HG02970 (cell line): ENCODE results near the gene TBC1D9.
"Not testable (repeated sequence)": the region's sequence is repeated elsewhere in the genome, so short reads cannot be mapped to it uniquely, and the experiment has no call there.

Experiments used
- ATAC-seq: cut with Tn5 transposase; IDR thresholded peaks from one replicate; pipeline ENCODE4 v1.9.1; 2021; ENCODE audit warnings: mild to moderate bottlenecking, moderate library complexity, moderate number of reproducible peaks; ENCODE audit not compliant: unreplicated experiment, low FRiP score

TBC1D9 gene

DNA sequence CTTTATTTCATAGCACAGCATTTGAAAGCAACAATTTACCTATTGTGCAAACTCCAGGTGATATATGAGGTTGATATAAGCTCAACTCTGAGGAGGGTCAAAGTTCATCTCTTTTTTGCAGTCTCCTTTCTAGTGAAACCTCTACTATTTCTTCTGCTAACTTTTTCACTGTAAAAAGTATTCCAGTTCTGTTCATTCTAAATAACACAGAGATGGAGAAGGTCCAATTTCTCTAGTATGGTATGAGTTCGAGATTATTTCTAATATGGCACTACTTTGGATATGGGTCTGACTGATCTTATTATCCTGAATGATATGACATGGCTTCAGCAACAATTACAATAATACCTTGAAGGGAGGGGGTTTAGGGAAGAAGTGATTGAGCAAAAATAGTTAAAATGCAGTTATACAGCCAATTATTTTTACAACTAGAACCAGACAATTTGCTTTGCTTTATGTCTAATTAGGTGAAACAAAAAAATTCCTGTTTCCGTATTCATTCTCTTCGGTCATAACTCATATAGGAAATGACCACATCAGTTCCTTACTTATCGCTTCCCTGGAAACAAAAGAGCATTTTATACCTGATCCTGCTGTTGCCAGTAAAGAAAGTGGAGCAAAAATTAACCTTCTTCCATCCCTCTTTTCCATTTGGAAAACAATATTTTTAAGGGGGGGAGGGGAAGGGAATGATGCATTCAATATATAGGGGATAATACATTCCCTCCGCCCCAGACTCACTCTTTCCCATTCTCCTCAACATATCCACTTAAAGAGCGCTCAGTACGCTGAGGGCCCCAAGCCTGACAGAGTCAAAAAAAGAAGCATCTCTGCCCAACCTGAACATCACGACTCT is 1.0 kb downstream of the TBC1D9 start:
- ATAC-seq = no peak

DNA sequence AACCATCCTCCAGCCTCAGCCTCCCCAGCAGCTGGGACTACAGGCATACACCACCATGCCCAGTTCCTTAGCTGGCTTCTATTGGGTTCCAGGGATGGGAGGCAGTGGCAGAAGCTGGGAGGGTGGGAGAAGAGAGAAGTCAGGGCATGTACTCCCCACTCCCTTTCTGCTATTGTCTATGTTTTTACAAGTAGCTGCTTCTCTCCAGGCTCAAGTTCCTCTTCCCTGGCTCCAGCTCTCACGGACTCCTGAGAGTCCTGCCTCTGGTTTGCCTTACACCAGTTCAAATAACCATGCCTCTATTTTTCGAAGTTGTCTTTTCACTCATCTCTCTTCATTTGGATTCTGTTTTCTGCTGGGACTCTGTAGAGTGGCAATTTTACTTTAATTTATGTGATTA is 2.9 kb downstream of the TBC1D9 start:
- ATAC-seq = no peak

DNA sequence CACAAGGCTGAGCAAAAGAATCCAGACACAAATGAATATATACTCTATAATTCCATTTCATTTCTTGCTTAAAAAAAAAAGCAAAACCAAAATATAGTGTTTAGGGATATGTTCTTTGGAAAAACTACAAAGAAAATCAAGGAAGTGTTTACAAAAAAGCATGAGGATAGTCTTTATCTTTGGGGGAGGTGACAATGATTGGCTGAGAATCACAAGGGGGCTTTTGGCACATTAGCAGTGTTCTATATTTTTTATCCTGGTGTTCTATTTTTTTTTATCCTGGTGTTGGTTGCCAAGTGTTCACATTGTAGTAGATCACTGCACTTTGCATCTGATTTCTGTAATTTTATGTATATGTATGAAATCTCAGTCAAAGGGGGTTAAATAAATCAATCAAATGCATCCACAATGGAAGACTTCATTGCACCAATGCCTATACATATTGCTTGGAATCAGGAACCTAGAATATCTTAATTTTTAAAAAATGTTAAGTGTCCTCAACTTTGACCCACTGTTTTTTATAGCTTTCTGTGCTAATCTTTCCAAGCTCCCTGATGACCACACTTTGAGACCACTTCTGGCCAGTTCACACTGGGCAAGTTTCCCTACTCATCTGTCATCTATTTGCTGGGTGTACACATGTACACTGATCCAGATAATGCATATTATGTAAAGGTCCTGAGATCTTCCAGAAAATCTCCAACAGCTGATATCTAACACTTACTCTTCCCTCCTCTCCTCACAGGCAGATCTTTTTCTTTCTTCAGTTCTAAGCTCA is 3.7 kb downstream of the TBC1D9 start:
- ATAC-seq = no peak

DNA sequence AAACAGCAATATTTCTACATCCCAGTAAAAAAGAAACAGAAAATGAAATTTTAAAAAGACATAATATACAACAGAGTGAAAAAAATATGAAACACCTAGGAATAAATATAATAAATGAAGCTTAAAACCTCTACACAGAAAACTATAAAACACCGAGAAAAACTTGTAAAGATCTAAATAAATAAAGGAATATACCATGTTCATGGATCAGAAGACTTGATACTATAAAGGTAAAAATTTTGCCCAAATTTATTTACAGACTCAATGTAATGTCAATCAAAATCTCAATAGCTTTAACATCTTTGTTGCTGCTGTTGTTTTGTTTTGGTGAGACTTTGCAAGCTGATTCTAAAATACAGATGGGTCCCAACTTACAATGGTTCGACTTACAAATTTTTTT is 5.7 kb downstream of the TBC1D9 start:
- no peak for ATAC-seq

DNA sequence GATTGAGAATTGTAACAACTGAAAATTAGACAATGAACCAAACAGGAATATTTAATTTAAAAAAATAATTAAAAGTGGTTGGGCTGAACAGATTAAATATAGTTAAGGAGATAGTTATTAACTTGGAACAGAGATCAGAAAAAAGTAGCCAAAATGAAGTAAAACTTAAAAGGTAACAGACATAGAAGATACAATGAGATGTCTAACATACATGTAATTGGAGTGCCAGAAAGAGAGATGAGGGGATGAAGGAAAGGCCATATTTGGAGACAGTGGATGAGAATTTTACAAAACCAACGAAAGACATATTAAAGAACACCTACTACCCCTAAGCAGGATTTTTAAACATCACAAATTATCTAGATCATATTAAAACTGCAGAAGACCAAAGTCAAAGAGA is 8.0 kb downstream of the TBC1D9 start:
- ATAC-seq = no peak

DNA sequence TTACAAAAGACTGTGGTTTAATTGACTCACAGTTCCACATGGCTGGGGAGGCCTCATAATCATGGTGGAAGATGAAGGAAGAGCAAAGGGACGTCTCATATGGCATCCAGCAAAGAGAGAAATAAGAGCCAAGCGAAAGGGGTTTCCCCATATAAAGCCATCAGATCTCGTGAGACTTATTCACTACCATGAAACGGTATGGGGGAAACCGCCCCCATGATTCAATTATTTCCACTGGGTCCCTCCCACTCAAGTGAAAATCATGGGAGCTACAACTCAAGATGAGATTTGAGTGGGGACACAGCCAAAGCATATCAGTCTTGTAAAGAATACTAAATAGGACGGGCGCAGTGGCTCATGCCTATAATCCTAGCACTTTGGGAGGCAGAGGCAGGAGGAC is 9.6 kb downstream of the TBC1D9 start:
- ATAC-seq = not testable (repeated sequence)

DNA sequence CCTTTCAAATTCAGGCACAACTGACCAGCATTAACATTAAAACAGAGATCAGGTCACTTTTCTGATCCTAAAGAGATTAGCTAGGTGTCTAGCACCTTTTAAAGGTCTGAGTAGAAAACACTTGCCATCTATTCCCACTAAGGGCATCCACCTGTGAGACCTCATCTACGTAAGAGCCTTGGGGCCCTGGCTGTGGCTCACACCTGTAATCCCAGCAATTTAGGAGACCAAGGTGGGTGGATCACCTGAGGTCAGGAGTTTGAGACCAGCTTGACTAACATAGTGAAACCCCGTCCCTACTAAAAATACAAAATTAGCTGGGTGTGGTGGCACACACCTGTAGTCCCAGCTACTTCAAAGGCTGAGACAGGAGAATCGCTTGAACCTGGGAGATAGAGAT is 11.8 kb downstream of the TBC1D9 start:
- no peak for ATAC-seq

DNA sequence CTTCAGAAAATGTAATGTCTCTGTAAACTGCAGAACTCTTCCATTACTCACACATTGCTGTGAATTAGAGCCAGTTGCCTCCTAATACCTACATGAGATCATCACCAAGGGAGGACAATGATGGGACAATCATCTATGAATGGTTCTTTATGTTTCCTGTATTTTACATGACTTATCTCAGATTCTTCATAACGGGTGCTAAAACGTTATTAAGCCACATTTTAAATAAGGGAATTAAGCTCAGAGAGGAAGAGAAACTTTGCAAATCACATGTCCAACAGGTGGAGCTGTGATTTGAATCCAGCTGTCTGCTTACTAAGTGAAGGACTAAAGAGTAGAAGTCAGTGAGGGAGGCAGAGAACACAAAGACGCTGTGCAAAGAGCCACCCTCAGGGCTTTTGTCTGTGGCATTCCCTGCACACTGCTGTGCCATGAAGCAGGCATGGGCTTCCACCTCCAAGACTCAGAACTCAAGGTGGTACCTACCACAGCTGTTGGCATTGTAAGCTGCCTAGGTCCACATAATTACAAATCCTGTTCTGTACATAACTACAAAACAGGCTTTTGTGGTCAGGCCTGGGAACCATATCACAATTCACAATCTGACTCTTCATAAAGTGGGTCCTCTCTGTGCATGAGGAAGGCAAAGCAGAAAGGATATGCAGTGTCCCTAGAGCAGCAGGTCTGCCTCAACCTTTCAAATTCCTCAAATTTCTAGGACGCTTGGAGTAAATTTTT is 12.8 kb downstream of the TBC1D9 start:
- peak; percentile 60 for ATAC-seq

DNA sequence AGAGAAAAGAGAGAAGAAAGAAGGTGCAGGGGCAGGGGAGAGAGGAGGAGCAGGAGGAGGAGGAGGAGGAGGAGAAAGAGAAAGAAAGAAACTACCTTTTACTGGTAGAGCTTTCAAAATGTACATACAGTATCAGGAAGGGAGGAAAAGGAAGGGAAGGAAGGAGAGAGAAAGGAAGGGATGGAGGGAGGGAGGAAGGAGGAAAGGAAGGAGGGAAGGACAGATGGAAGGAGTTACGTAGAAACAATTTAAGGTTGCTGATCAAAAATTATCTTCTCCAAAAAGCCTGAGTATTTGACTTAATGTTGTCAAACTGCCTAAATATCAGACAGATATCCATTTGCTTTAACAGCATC is 13.4 kb downstream of the TBC1D9 start:
- peak; percentile 20 for ATAC-seq

DNA sequence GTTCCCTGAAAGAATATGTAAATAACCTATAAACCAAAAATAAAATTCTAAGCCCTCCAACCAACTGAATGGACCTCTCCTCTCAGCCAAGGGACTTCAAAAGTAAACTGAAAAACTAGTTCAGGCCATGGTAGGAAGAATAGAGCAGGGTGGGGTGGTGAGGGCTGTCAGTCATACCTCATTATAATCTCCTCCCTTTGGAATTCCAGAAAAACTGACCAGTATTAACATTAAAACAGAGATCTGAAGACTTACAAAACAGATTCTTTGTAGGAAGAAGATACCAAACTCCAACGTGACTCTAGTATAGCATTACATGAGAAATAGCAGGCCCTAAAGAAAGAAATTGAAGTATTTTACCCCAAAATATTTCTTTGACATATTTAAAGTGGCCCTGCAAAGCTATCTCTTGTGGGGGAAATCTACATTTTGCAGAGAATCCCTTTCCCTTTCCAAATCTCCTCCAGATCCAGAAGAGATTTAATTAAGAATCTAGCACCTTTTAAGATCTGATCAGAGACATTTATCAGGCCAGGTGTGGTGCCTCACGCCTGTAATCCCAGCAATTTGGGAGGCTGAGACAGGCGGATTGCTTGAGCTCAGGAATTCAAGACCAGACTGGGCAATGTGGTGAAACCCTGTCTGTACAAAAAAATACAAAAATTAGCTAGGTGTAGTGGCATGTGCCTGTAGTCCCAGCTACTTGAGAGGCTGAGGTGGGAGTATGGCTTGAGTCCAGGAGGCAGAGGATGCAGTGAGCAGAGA is 15.1 kb downstream of the TBC1D9 start:
- no peak for ATAC-seq

DNA sequence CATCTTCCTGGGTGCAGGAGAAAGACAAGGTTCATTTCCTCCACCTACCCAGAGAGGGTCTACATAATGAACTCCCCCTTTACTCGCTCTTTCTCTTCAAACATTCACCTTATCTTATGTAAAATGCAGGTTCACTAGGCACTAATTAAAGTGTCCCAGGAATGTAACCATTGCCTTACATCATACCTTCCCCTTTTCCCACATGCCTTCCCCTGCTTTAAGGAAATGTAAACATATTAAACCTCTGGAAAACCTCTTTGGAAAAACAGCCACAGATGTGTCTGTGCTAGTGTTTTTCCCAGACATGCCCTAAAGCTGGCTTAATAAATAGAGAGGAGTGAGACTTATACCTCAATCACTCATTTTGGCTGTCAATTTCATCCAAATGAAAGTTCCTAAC is 15.8 kb downstream of the TBC1D9 start:
- no peak for ATAC-seq

DNA sequence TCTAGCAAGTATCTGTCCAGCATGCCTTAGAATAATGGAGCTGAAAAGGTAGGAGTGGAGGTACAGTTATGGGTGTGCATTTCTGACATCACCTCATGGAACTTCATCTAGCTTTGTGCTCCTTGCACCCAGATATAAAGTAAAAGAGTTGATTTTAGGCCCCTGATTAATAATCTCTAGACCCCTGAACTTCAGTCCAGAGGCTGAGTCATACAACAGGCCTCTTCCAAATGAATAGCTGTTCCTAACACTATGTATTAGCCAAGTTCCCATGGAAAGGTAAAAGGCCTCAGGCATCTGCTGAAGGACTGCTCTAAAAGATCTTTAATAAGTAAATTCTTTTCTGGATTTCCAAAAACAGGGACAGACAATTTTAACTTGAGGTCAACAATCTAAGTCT is 16.2 kb downstream of the TBC1D9 start:
- no peak for ATAC-seq

DNA sequence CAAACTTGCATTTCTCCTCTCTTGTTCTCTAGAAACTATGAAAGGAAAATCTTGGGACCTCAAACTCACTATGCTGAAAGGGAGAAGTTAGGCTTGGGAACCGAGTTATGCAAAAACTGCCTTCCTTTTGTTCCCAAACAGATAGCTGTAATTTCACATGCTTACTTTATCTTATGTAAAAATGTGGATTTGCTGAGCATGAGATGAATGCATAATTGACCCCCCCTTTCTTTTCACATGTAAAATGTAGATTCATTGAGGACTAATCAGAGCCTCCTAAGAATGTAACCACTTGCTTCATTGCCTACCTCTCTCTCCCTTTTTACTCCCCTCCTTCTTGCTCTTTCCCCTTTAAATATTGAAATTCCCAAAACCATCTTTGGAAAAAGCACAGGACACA is 18.0 kb downstream of the TBC1D9 start:
- ATAC-seq = no peak

DNA sequence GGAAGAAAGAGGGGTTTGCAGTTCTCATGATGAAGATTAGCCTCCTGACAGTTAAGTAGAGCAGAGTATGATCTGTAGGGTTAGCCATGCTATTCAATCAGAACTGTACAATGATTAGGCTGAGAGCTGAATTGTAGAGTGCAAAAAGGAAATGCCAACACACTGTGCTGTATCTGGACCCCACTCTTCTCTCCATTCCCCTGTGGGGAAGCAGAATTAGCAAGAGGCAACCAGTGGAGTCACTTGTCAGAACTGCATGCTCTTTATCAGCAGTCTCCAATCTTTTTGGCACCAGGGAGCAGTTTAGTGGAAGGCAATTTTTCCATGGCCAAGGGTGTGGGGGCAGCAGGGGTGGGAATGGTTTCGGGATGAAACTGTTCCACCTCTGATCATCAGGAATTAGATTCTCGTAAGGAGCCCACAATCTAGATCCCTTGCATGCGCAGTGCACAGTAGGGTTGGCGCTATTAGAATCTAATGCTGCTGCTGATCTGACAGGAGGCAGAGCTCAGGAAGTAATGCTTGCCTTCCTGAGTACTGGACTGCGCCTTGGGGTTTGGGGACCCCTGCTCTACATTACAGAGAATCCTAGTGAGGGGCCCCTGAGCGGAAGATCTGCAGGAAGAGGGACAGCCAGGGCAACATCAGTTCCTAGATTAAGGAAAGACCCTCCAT is 19.4 kb downstream of the TBC1D9 start:
- ATAC-seq = no peak

DNA sequence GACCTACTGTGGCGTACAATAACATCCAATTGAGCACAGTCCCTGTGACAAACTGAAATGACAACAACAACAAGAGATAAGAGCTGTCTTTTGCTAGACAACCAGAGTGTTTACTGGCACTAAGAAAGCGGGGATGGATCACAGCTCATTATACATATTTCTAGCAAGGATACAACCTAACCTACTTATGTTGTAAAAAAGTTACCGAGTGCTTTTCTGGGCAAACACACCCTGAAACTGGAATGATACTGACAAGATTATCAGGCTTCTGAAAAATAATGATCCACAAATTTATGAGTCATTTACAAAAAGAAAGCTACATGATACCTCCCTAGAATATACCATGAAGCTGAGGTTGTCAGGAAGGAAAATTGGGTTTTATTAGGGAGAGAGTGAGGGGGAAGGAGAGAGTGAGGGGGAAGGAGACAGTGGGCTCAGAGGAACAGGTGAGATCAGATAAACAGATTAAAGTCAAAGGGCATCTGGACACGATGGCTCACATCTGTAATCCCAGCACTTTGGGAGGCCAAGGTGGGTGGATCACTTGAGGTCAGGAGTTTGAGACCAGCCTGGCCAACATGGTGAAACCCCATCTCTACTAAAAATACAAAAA is 20.3 kb downstream of the TBC1D9 start:
- ATAC-seq = no peak

DNA sequence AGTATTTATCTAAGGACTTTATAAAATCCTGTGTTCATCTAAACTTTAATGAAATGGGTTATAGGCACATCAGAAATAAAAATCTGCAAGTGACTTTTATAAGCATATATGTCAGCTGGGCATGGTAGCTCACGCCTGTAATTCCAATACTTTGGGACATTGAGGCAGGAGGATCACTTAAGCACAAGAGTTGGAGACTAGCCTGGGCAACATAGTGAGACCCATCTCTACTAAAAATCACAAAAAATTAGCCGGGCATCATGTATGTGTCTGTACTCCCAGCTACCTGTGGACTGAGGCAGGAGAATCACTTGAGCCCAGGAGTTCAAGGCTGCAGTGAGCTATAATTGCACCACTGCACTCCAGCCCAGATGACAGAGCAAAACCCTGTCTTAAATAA is 20.9 kb downstream of the TBC1D9 start:
- ATAC-seq = no peak

DNA sequence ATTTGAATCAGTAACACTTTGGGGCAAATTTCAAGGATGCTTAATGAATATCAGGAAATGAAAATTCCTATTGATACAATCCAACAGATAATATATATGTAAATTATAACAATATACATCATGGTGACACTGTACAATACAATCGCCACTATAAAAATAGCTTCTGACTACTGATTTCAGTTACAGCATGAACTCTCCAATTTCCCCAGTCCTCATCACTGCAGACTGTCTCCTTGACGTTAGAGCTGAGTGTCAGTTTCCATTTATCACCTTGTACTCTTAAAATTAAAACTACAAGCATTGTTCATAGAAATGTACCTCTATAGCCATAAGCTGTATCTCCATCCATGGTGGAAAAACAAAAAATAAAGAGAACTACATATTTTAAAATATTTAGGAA is 23.4 kb downstream of the TBC1D9 start:
- no peak for ATAC-seq

DNA sequence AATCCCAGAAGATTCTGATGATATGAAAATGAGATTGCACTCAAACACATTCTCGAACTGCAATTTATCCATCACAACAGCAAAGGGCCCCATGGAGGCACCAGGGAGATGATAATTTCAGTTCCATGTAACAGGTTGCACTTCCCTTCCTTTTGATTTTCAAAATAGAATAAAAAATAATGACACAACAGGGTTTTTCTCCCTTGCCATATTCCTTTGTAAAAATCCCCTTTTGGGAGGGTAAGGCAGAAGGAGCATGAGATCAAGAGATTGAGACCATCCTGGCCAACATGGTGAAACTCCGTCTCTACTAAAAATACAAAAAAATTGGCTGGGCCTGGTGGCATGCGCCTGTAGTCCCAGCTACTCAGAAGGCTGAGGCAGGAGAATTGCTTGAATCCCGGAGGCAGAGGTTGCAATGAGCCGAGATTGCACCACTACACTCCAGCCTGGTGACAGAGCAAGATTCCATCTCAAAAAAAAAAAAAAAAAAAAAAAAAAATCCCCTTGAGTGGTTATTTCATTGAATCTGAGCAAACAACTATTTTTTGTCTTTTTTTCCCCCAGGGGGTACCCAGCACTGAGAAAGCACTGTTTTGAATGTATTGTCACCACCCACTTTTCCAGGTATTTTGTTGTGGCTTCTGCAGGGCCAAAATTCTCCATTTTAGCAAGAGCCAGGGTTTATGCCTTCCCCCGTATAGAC is 26.7 kb downstream of the TBC1D9 start:
- no peak for ATAC-seq
